ENCODE results near the gene E2F7. TPM values are rescaled to one million over a fixed set of nuclear protein-coding genes. Genes with fewer than 3 reads are reported as not detected.

Gene E2F7
- total RNA-seq, 1 donor from 2014 or later = 40.5 TPM

DNA sequence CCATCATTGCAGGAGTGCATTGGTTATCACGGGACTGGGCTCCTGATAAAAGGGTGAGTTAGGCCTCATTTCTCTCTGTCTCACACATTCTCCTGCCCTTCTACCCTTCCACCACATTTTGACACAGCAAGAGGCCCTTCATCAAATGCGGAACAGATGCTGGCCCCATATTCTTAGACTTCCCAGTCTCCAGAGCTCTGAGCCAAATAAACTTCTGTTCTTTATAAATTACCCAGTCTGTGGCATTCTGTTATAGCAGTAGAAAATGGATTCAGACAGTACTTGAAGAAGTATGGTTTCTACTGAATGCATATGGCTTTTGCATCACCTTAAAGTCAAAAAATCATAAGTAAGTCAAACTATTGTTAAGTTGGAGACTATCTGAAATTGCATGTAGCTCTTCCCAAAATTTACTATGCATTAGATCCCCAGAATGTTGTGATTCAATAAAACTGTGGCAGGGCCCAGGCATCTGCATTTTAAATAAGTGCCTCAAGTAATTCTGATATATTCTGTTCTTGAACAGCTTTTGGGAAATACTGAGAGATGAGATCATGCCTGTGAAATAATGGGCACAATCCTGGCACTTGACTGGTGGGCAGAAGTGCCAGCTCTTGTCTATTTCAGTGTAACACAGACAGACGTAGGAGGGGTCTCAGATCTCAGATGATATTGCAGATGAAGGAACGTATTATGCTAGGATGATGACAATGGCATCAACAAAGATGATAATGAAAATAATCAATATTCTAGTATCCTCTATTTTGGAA is 68.2 kb downstream of the E2F7 start:
- TF ChIP-seq EZH2phosphoT487 (IDR thresholded peaks at IDR 0.05) (no peak), EZH2 (IDR thresholded peaks at IDR 0.05) (no peak), CTCF (IDR thresholded peaks at IDR 0.05) (no peak)
- Mint-ChIP-seq H3K27me3 (ENCODE audit: insufficient read depth, low read depth) (no peaks in the 10 kb centered on the region), H3K27ac (no peak overlapping the region), H3K36me3 (no peaks in the 10 kb centered on the region), H3K4me1 (peaks cover 2% of the 10 kb centered on the region), H3K9me3 (no peaks in the 10 kb centered on the region), H3K4me3 (no peak overlapping the region)
- H3K4me1 ChIP-seq = no peaks in the 10 kb centered on the region
- H3K9me3 ChIP-seq (ENCODE audit: low read depth) = no peaks in the 10 kb centered on the region
- H4K20me1 ChIP-seq (ENCODE audit: low read depth) = no peaks in the 10 kb centered on the region
- H3K79me2 ChIP-seq (ENCODE audit: low read depth) = no peaks in the 10 kb centered on the region
- no peak overlapping the region for H3K4me2 ChIP-seq
- no peaks in the 10 kb centered on the region for H3K27me3 ChIP-seq
- no peak for DNase-seq (ENCODE audit: low spot score)
- no peak overlapping the region for H3K9ac ChIP-seq
- no peaks in the 10 kb centered on the region for H3F3A ChIP-seq (ENCODE audit: low read depth)
- no peak overlapping the region for H2AFZ ChIP-seq (replicated peaks)
- no peak overlapping the region for H3K4me3 ChIP-seq
- no peaks in the 10 kb centered on the region for H3K36me3 ChIP-seq
- H3K27ac ChIP-seq = no peak overlapping the region

- H3K4me2 ChIP-seq = no peak overlapping the region
- no peak overlapping the region for H3K27ac ChIP-seq
- H3K36me3 ChIP-seq = no peaks in the 10 kb centered on the region
- no peaks in the 10 kb centered on the region for H3K36me3 Mint-ChIP-seq
- H4K20me1 ChIP-seq (ENCODE audit: low read depth) = no peaks in the 10 kb centered on the region
- no peak for TF ChIP-seq EZH2phosphoT487 (IDR thresholded peaks at IDR 0.05)
- no peak for TF ChIP-seq CTCF (IDR thresholded peaks at IDR 0.05)
- H3K4me1 Mint-ChIP-seq = no peaks in the 10 kb centered on the region
- no peaks in the 10 kb centered on the region for H3K4me1 ChIP-seq
- H3K27me3 ChIP-seq = no peaks in the 10 kb centered on the region
- H3K4me3 ChIP-seq = no peak overlapping the region
- no peak overlapping the region for H3K27ac Mint-ChIP-seq
- no peak overlapping the region for H3K4me3 Mint-ChIP-seq
- H3K9ac ChIP-seq = no peak overlapping the region
- H2AFZ ChIP-seq (replicated peaks) = no peak overlapping the region
- no peaks in the 10 kb centered on the region for H3K79me2 ChIP-seq (ENCODE audit: low read depth)
- no peaks in the 10 kb centered on the region for H3K27me3 Mint-ChIP-seq (ENCODE audit: insufficient read depth, low read depth)
- H3K9me3 ChIP-seq (ENCODE audit: low read depth) = no peaks in the 10 kb centered on the region
- H3K9me3 Mint-ChIP-seq = no peaks in the 10 kb centered on the region
- H3F3A ChIP-seq (ENCODE audit: low read depth) = no peaks in the 10 kb centered on the region
- DNase-seq (ENCODE audit: low spot score) = no peak
These were observed 74.7 kb downstream of the E2F7 start for GRCh38 chr12:76990716-76991115.

DNA sequence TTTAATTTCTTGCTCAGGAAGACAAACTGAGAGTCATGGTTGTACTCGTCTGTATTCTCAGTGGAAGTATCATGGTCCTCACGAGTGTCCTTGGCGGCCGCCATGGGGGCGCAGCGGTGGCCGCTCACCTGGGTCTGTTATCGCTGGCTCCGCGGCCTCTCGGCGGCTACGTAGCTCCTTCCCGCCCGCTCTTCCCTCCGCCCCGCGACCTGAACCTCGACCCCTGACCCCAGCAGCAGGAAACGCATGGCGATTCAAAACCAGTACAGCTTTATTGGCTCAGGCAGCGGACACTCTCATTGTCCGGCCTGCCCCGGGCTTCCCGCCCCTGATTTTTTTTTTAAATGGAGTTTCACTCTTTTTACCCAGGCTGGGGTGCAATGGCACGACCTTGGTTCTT is 80.8 kb downstream of the E2F7 start:
- no peak overlapping the region for H3K4me2 ChIP-seq
- H3K27ac ChIP-seq = no peak overlapping the region
- Mint-ChIP-seq H3K4me3 (no peak overlapping the region), H3K27me3 (ENCODE audit: insufficient read depth, low read depth) (no peaks in the 10 kb centered on the region), H3K4me1 (no peaks in the 10 kb centered on the region), H3K27ac (no peak overlapping the region), H3K36me3 (no peaks in the 10 kb centered on the region), H3K9me3 (peaks cover 27% of the 10 kb centered on the region)
- DNase-seq (ENCODE audit: low spot score) = no peak
- H3K27me3 ChIP-seq = no peaks in the 10 kb centered on the region
- no peaks in the 10 kb centered on the region for H3F3A ChIP-seq (ENCODE audit: low read depth)
- H4K20me1 ChIP-seq (ENCODE audit: low read depth) = no peaks in the 10 kb centered on the region
- TF ChIP-seq EZH2 (IDR thresholded peaks at IDR 0.05) (no peak), EZH2phosphoT487 (IDR thresholded peaks at IDR 0.05) (no peak), CTCF (IDR thresholded peaks at IDR 0.05) (no peak)
- H3K4me1 ChIP-seq = no peaks in the 10 kb centered on the region
- peaks cover 5% of the 10 kb centered on the region for H3K9me3 ChIP-seq (ENCODE audit: low read depth)
- H2AFZ ChIP-seq (replicated peaks) = no peak overlapping the region
- H3K79me2 ChIP-seq (ENCODE audit: low read depth) = no peaks in the 10 kb centered on the region
- H3K36me3 ChIP-seq = no peaks in the 10 kb centered on the region
- H3K4me3 ChIP-seq = no peak overlapping the region
- H3K9ac ChIP-seq = no peak overlapping the region

All from neural progenitor cell (in vitro differentiated cells).